SU-DHL-6 (cell line): ENCODE results near the gene GRHL3.

Experiments used
- CTCF ChIP-seq: fragments of 200-600 bp; sonication (generic); IDR thresholded peaks from one replicate; pipeline ENCODE4 v1.5.1; 2017; ENCODE audit warnings: antibody characterized with exemption, mild to moderate bottlenecking, low read length, moderate library complexity; ENCODE audit not compliant: insufficient read depth, poor library complexity, severe bottlenecking
- EZH2phosphoT487 ChIP-seq: fragments of 200-600 bp; sonication (generic), shearing (Covaris generic); conservative IDR thresholded peaks from 2 replicates; pipeline ENCODE4 v1.6.1; 2018; ENCODE audit warnings: mild to moderate bottlenecking, antibody characterized with exemption, low read length, moderate library complexity, mixed read lengths

GRCh38 chr1:24298606-24299005, 20.6 kb upstream of the GRHL3 start:
- TF ChIP-seq EZH2phosphoT487 (no peak), CTCF (no peak)
